Measurements from ENCODE around the gene ADAMTS17. TPM values are rescaled to one million over a fixed set of nuclear protein-coding genes. Genes with fewer than 3 reads are reported as not detected.

ADAMTS17 gene
- total RNA-seq, 1 donor from 2014 or later, result 0.47 TPM

- no peak for DNase-seq
- Mint-ChIP-seq H3K9me3 (no peaks in the 10 kb centered on the region), H3K27me3 (no peaks in the 10 kb centered on the region), H3K36me3 (ENCODE audit: low read depth) (no peaks in the 10 kb centered on the region), H3K27ac (no peak overlapping the region), H3K4me1 (no peaks in the 10 kb centered on the region), H3K4me3 (no peak overlapping the region)
- intact Hi-C loops (cut with micrococcal nuclease), result no loop called here
Observed at GRCh38 chr15:100060276-100060926, 281.4 kb downstream of the ADAMTS17 start.

DNA sequence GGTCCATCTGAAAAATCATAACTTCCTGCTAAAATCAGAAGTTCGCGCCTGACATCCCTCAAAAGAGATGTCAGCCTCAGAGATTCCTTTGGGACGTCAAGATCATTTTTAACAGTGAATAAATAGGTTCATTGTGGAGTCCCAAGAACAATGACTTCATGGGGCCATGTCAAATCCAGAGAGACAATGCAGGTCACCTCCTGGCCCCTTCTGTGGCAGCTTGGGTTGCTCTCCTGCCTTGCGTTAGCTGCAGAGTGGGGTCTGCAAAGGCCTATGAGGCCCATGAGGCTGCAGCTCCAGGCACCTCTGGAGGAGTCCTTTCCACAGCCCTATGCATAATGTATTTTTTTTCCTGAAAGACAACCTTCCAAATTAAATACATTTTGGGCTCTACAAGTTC, 282.3 kb downstream of the ADAMTS17 start:
- no peaks in the 10 kb centered on the region for H3K36me3 Mint-ChIP-seq (ENCODE audit: low read depth)
- no peaks in the 10 kb centered on the region for H3K9me3 Mint-ChIP-seq
- no peak for DNase-seq
- no peaks in the 10 kb centered on the region for H3K4me1 Mint-ChIP-seq
- intact Hi-C loops (cut with micrococcal nuclease), result no loop called here
- H3K27me3 Mint-ChIP-seq, result no peaks in the 10 kb centered on the region
- no peak overlapping the region for H3K4me3 Mint-ChIP-seq
- no peak overlapping the region for H3K27ac Mint-ChIP-seq

GRCh38 chr15:100059094-100059493, 282.7 kb downstream of the ADAMTS17 start:
- Mint-ChIP-seq H3K36me3 (ENCODE audit: low read depth) (no peaks in the 10 kb centered on the region), H3K9me3 (no peaks in the 10 kb centered on the region), H3K27ac (no peak overlapping the region), H3K4me3 (no peak overlapping the region), H3K27me3 (no peaks in the 10 kb centered on the region), H3K4me1 (no peaks in the 10 kb centered on the region)
- intact Hi-C loops (cut with micrococcal nuclease), result no loop called here
- DNase-seq, result no peak

- H3K4me3 Mint-ChIP-seq, result no peak overlapping the region
- no peaks in the 10 kb centered on the region for H3K27me3 Mint-ChIP-seq
- no peak overlapping the region for H3K27ac Mint-ChIP-seq
Observed at GRCh38 chr15:100058458-100058857, 283.3 kb downstream of the ADAMTS17 start.

DNA sequence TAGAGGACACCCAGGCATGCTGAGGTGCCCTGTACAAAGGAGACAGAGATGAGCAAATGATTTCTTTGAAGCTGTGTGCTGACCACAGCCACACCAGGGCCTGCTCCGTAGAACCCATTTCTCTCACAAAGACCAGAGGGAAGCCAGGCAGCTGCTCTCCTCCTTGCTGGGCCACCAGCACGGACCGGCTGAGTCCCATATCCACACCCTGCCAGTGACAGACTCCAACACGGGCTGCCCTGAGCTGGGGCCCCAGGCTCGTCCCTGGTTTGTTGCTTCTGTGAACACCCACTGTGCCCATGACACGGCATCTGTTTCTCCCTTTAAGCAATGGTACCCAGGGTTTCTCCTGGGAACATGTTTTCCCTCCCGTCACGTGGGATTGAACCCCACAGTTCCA, 284.5 kb downstream of the ADAMTS17 start:
- Mint-ChIP-seq H3K27ac (no peak overlapping the region), H3K9me3 (no peaks in the 10 kb centered on the region), H3K4me3 (no peak overlapping the region), H3K27me3 (no peaks in the 10 kb centered on the region), H3K4me1 (no peaks in the 10 kb centered on the region), H3K36me3 (ENCODE audit: low read depth) (no peaks in the 10 kb centered on the region)
- no peak for DNase-seq
- intact Hi-C loops (cut with micrococcal nuclease), result no loop called here

More at GRCh38 chr15:100058458-100058857, 283.3 kb downstream of the ADAMTS17 start:
- intact Hi-C loops (cut with micrococcal nuclease), result no loop called here
- Mint-ChIP-seq H3K9me3 (no peaks in the 10 kb centered on the region), H3K36me3 (ENCODE audit: low read depth) (no peaks in the 10 kb centered on the region), H3K4me1 (no peaks in the 10 kb centered on the region)
- no peak for DNase-seq

DNA sequence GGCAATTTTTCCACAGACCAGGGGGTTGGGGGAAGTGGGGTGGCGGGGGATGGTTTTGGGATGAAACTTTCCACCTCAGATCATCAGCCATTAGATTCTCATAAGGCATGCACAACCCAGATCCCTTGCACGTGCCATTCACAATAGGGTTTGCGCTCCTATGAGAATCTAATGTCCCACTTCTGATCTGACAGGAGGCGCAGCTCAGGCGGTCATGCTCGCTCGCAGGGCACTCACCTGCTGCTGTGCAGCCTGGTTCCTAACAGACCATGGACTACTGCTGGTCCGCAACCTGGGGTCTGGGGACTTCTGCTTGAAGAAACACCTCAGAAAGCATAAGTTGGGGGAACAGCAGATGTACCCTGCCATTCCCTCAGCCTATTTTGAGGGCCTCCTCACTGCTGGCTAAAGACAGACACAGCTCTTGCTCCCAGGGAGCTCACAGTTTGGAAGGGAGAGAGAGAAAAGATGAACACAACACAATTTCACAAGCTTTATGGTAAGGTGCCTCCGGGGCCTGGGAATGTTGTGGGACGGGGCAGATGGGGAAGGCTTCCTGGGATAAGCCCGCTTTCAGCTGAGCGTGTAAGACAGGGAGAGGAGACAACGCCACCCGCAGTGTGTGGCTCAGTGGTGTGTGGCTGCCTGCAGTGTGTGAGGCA, 285.2 kb downstream of the ADAMTS17 start:
- intact Hi-C loops (cut with micrococcal nuclease), result no loop called here
- DNase-seq, result no peak
- H3K9me3 Mint-ChIP-seq, result no peaks in the 10 kb centered on the region
- H3K4me3 Mint-ChIP-seq, result no peak overlapping the region
- no peaks in the 10 kb centered on the region for H3K4me1 Mint-ChIP-seq
- H3K36me3 Mint-ChIP-seq (ENCODE audit: low read depth), result no peaks in the 10 kb centered on the region
- no peak overlapping the region for H3K27ac Mint-ChIP-seq
- H3K27me3 Mint-ChIP-seq, result no peaks in the 10 kb centered on the region

GRCh38 chr15:100055821-100056220, 286.0 kb downstream of the ADAMTS17 start:
- no peak overlapping the region for H3K4me3 Mint-ChIP-seq
- DNase-seq, result no peak
- H3K27ac Mint-ChIP-seq, result no peak overlapping the region
- intact Hi-C loops (cut with micrococcal nuclease), result no loop called here
- H3K27me3 Mint-ChIP-seq, result no peaks in the 10 kb centered on the region
- no peaks in the 10 kb centered on the region for H3K36me3 Mint-ChIP-seq (ENCODE audit: low read depth)
- no peaks in the 10 kb centered on the region for H3K4me1 Mint-ChIP-seq
- no peaks in the 10 kb centered on the region for H3K9me3 Mint-ChIP-seq

- no peaks in the 10 kb centered on the region for H3K36me3 Mint-ChIP-seq (ENCODE audit: low read depth)
Observed at GRCh38 chr15:100054539-100054938, 287.2 kb downstream of the ADAMTS17 start.

GRCh38 chr15:100053474-100054121, 288.2 kb downstream of the ADAMTS17 start:
- H3K27me3 Mint-ChIP-seq, result no peaks in the 10 kb centered on the region
- no peaks in the 10 kb centered on the region for H3K4me1 Mint-ChIP-seq
- no peak overlapping the region for H3K27ac Mint-ChIP-seq
- H3K9me3 Mint-ChIP-seq, result no peaks in the 10 kb centered on the region
- no peaks in the 10 kb centered on the region for H3K36me3 Mint-ChIP-seq (ENCODE audit: low read depth)
- intact Hi-C loops (cut with micrococcal nuclease), result no loop called here
- no peak overlapping the region for H3K4me3 Mint-ChIP-seq
- no peak for DNase-seq

More at GRCh38 chr15:100054539-100054938, 287.2 kb downstream of the ADAMTS17 start:
- Mint-ChIP-seq H3K9me3 (no peaks in the 10 kb centered on the region), H3K27ac (no peak overlapping the region), H3K4me3 (no peak overlapping the region), H3K27me3 (no peaks in the 10 kb centered on the region), H3K4me1 (no peaks in the 10 kb centered on the region)
- intact Hi-C loops (cut with micrococcal nuclease), result no loop called here
- DNase-seq, result no peak

GRCh38 chr15:100052716-100053473, 288.9 kb downstream of the ADAMTS17 start:
- no peak for DNase-seq
- intact Hi-C loops (cut with micrococcal nuclease), result no loop called here
- Mint-ChIP-seq H3K9me3 (no peaks in the 10 kb centered on the region), H3K27ac (no peak overlapping the region), H3K36me3 (ENCODE audit: low read depth) (no peaks in the 10 kb centered on the region), H3K4me1 (no peaks in the 10 kb centered on the region), H3K4me3 (no peak overlapping the region), H3K27me3 (no peaks in the 10 kb centered on the region)

DNA sequence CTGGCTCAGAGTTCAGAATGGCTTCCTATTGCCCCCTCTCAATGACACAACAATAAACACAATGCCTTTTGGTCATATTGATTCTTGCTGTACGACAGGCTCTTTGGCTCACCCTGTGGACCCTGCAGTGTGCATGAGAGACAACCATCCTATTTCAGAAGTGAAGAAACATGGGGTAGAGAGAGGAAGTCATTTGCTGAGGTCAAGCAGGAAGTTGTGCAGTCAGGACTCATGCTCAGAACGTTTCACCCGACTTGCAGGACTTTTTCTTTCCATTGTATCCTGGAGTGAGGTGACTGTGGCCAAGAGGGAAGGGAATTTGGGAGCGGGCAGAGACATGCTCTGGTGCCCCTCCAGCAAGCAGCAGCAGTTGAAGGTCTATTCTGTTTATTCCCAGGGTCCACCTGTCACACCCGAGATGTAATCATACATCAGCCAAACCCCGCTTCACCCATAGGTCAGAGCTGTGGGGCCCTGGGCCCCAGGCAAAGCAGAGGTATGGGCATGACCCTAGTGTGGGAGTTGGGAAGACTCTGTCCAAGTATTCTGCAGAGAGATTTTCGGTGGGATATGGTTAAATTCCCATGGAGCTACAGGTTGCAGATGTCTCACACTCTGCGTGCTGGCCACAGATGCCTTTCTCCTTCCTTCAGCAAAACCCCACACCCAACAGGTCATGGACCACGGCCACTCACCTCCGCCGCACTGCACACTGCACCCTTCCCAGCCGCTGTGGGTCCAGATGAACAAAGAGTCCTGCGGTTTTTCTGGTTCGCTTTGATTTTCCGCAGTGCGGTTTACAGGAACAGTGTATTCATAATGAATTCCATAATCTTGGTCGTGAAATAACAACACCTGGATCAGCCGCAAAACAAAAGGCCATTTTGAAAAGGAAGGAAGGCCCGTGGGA, 290.6 kb downstream of the ADAMTS17 start:
- no peak for DNase-seq
- H3K9me3 Mint-ChIP-seq, result peaks cover 6% of the 10 kb centered on the region
- H3K27ac Mint-ChIP-seq, result no peak overlapping the region
- no peaks in the 10 kb centered on the region for H3K27me3 Mint-ChIP-seq
- H3K4me3 Mint-ChIP-seq, result no peak overlapping the region
- no peaks in the 10 kb centered on the region for H3K36me3 Mint-ChIP-seq (ENCODE audit: low read depth)
- H3K4me1 Mint-ChIP-seq, result no peaks in the 10 kb centered on the region
- intact Hi-C loops (cut with micrococcal nuclease), result no loop called here

- Mint-ChIP-seq H3K27ac (no peak overlapping the region), H3K9me3 (peaks cover 6% of the 10 kb centered on the region), H3K36me3 (ENCODE audit: low read depth) (no peaks in the 10 kb centered on the region), H3K4me1 (no peaks in the 10 kb centered on the region), H3K27me3 (no peaks in the 10 kb centered on the region), H3K4me3 (no peak overlapping the region)
- DNase-seq, result no peak
- intact Hi-C loops (cut with micrococcal nuclease), result no loop called here
Observed at GRCh38 chr15:100049936-100050876, 291.6 kb downstream of the ADAMTS17 start.

Measured in activated CD4-positive, alpha-beta T cell treated with anti-CD3 and anti-CD28 coated beads, Interleukin-2, amount 10 ng/mL, durations not matched to agents 24 days and 14 days (primary cell).